GM12878 (cell line): Measurements from ENCODE around the gene GPR148.

ENCODE experiments used
- DPF2 ChIP-seq: fragments of 450-650 bp; IDR thresholded peaks from 2 replicates; pipeline ENCODE4 v1.6.1; 2017; ENCODE audit warnings: mild to moderate bottlenecking
- EP300 ChIP-seq, 2 experiments: fragments of 150-350 bp in 1 of 2; IDR thresholded peaks; 2 replicates each; pipeline ENCODE4 v1.6.1; 2011 to 2012; ENCODE audit warnings: low read depth in 2 of 2, low read length in 2 of 2, borderline replicate concordance in 1 of 2, improper control_type of control experiment in 1 of 2, inconsistent platforms in 1 of 2; ENCODE audit not compliant: control insufficient read depth in 1 of 2
- KDM1A ChIP-seq: fragments of 200-600 bp; sonication (generic); IDR thresholded peaks from 2 replicates; pipeline ENCODE4 v1.6.1; 2016; ENCODE audit warnings: borderline replicate concordance
- NFYB ChIP-seq: IDR thresholded peaks from 2 replicates; pipeline ENCODE4 v1.6.1; 2011; ENCODE audit warnings: low read depth, mild to moderate bottlenecking, low read length, improper control_type of control experiment, moderate library complexity; ENCODE audit not compliant: insufficient read depth
- RAD21 ChIP-seq: IDR thresholded peaks from 2 replicates; pipeline ENCODE4 v1.6.1; 2011; ENCODE audit warnings: mild to moderate bottlenecking, low read depth, low read length, moderate library complexity; ENCODE audit not compliant: insufficient read depth
- TF ChIP-seq, protein P1 (sequence below): IDR thresholded peaks from 2 replicates; pipeline ENCODE4 v1.6.1; 2011; ENCODE audit warnings: low read depth, mild to moderate bottlenecking, low read length, moderate library complexity, borderline replicate concordance; ENCODE audit errors: extremely low read depth

- TF ChIP-seq DPF2 = no peak
- TF ChIP-seq, protein P1, sequence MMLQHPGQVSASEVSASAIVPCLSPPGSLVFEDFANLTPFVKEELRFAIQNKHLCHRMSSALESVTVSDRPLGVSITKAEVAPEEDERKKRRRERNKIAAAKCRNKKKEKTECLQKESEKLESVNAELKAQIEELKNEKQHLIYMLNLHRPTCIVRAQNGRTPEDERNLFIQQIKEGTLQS = no peak
- TF ChIP-seq EP300 (IDR thresholded peaks at IDR 0.05; ENCODE audit: borderline replicate concordance in 1 of 2, control insufficient read depth in 1 of 2, low read depth in 2 of 2, low read length in 2 of 2) = no peak
- TF ChIP-seq NFYB = no peak
- no peak for TF ChIP-seq RAD21
- no peak for TF ChIP-seq KDM1A
Measured at GRCh38 chr2:130728007-130728454, 839 bp upstream of the GPR148 start.
